Breast epithelium (tissue), 3 donors: ENCODE measurements around the gene ASXL3.

Experiments
- CTCF ChIP-seq, 3 donors: fragments of 450-650 bp; IDR thresholded peaks; one replicate each; pipeline ENCODE4 v1.5.1; 2016 to 2017; ENCODE audit warnings: antibody characterized with exemption in 3 of 3, mild to moderate bottlenecking in 3 of 3, moderate library complexity in 3 of 3
- POLR2A ChIP-seq: fragments of 450-650 bp; IDR thresholded peaks from one replicate; pipeline ENCODE4 v1.6.1; 2016; ENCODE audit warnings: antibody characterized with exemption, mild to moderate bottlenecking, moderate library complexity
- POLR2AphosphoS5 ChIP-seq, 3 donors: sonication (generic); formaldehyde crosslinking; IDR thresholded peaks; one replicate each; pipeline ENCODE4 v1.6.1; 2017; ENCODE audit warnings: antibody characterized with exemption in 3 of 3

- no peak for TF ChIP-seq CTCF (IDR thresholded peaks at IDR 0.05)
- no peak for TF ChIP-seq POLR2A
- TF ChIP-seq POLR2AphosphoS5 (IDR thresholded peaks at IDR 0.05), result no peak
Observed at GRCh38 chr18:33653231-33653630, 75.2 kb downstream of the ASXL3 start.
